Neural cell (in vitro differentiated cells): Measurements from ENCODE around the gene MFRP.

Source experiments
- EP300 ChIP-seq: fragments of 450-650 bp; conservative IDR thresholded peaks from 2 replicates; pipeline ENCODE4 v1.6.1; 2014; ENCODE audit warnings: antibody characterized with exemption, mild to moderate bottlenecking, moderate library complexity; ENCODE audit not compliant: poor library complexity, severe bottlenecking
- EZH2 ChIP-seq: fragments of 200-600, 300-800 bp; shearing (Covaris generic), sonication (generic); IDR thresholded peaks from 2 replicates; pipeline ENCODE4 v1.6.1; 2014; ENCODE audit warnings: antibody characterized with exemption, low read length, borderline replicate concordance, mild to moderate bottlenecking; ENCODE audit not compliant: insufficient read depth, poor library complexity, severe bottlenecking
- MXI1 ChIP-seq: fragments of 450-650 bp; conservative IDR thresholded peaks from 2 replicates; pipeline ENCODE4 v1.6.1; 2014; ENCODE audit warnings: antibody characterized with exemption, mild to moderate bottlenecking; ENCODE audit not compliant: poor library complexity, severe bottlenecking
- POLR2AphosphoS5 ChIP-seq: IDR thresholded peaks from 2 replicates; pipeline ENCODE4 v1.6.1; 2012
- RAD21 ChIP-seq: fragments of 450-650 bp; conservative IDR thresholded peaks from 2 replicates; pipeline ENCODE4 v1.6.1; 2014; ENCODE audit warnings: antibody characterized with exemption, mild to moderate bottlenecking, moderate library complexity
- SMC3 ChIP-seq: fragments of 450-650 bp; conservative IDR thresholded peaks from 2 replicates; pipeline ENCODE4 v1.6.1; 2014; ENCODE audit warnings: antibody characterized with exemption, mild to moderate bottlenecking, moderate library complexity; ENCODE audit not compliant: poor library complexity
- TAF1 ChIP-seq: IDR thresholded peaks from 2 replicates; pipeline ENCODE4 v1.6.1; 2012; ENCODE audit warnings: low read depth
- TF ChIP-seq, protein P1 (sequence below): fragments of 450-650 bp; IDR thresholded peaks from 2 replicates; pipeline ENCODE4 v1.5.1; 2014; ENCODE audit warnings: antibody characterized with exemption, mild to moderate bottlenecking, moderate library complexity; ENCODE audit not compliant: poor library complexity, severe bottlenecking
- TF ChIP-seq, protein P2 (sequence below): IDR thresholded peaks from 2 replicates; pipeline ENCODE4 v1.6.1; 2012; ENCODE audit warnings: borderline replicate concordance

DNA sequence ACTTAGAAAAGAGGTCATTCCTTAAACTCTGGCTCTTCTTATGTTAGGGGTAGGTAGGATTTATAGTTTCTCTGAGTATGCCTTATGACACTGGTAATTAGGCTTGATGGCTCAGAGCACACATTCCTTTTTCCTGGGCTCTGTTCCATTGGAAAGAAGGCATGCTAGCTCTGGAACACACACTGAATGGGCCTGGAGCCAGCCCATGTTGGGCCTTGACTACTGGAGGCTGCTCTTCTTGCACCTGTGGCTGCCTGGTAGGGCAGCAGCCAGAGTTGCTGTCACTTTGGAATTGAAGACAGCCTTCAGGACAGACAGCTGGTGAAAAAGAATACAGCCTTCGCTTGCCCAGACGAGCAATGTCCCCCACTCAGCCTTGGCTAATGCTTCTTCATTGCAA is 47.8 kb downstream of the MFRP start:
- TF ChIP-seq POLR2AphosphoS5 (no peak), TAF1 (no peak), MXI1 (no peak), EZH2 (no peak), EP300 (no peak), RAD21 (no peak), SMC3 (no peak)
- TF ChIP-seq, protein P1, sequence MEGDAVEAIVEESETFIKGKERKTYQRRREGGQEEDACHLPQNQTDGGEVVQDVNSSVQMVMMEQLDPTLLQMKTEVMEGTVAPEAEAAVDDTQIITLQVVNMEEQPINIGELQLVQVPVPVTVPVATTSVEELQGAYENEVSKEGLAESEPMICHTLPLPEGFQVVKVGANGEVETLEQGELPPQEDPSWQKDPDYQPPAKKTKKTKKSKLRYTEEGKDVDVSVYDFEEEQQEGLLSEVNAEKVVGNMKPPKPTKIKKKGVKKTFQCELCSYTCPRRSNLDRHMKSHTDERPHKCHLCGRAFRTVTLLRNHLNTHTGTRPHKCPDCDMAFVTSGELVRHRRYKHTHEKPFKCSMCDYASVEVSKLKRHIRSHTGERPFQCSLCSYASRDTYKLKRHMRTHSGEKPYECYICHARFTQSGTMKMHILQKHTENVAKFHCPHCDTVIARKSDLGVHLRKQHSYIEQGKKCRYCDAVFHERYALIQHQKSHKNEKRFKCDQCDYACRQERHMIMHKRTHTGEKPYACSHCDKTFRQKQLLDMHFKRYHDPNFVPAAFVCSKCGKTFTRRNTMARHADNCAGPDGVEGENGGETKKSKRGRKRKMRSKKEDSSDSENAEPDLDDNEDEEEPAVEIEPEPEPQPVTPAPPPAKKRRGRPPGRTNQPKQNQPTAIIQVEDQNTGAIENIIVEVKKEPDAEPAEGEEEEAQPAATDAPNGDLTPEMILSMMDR, result no peak
- TF ChIP-seq, protein P2, sequence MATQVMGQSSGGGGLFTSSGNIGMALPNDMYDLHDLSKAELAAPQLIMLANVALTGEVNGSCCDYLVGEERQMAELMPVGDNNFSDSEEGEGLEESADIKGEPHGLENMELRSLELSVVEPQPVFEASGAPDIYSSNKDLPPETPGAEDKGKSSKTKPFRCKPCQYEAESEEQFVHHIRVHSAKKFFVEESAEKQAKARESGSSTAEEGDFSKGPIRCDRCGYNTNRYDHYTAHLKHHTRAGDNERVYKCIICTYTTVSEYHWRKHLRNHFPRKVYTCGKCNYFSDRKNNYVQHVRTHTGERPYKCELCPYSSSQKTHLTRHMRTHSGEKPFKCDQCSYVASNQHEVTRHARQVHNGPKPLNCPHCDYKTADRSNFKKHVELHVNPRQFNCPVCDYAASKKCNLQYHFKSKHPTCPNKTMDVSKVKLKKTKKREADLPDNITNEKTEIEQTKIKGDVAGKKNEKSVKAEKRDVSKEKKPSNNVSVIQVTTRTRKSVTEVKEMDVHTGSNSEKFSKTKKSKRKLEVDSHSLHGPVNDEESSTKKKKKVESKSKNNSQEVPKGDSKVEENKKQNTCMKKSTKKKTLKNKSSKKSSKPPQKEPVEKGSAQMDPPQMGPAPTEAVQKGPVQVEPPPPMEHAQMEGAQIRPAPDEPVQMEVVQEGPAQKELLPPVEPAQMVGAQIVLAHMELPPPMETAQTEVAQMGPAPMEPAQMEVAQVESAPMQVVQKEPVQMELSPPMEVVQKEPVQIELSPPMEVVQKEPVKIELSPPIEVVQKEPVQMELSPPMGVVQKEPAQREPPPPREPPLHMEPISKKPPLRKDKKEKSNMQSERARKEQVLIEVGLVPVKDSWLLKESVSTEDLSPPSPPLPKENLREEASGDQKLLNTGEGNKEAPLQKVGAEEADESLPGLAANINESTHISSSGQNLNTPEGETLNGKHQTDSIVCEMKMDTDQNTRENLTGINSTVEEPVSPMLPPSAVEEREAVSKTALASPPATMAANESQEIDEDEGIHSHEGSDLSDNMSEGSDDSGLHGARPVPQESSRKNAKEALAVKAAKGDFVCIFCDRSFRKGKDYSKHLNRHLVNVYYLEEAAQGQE, result no peak
